Limb (tissue), 2 donors: ENCODE measurements around the gene NECTIN4.
"Not testable (repeated sequence)": the region's sequence is repeated elsewhere in the genome, so short reads cannot be mapped to it uniquely, and the experiment has no call there.

Experiments used
- DNase-seq, 2 donors: peaks; one replicate each; pipeline ENCODE4 v3.0.0-alpha.2; 2016; ENCODE audit errors: extremely low spot score in 2 of 2

NECTIN4 gene

GRCh38 chr1:161029466-161029865, 59.9 kb downstream of the NECTIN4 start:
- not testable (repeated sequence) for DNase-seq

DNA sequence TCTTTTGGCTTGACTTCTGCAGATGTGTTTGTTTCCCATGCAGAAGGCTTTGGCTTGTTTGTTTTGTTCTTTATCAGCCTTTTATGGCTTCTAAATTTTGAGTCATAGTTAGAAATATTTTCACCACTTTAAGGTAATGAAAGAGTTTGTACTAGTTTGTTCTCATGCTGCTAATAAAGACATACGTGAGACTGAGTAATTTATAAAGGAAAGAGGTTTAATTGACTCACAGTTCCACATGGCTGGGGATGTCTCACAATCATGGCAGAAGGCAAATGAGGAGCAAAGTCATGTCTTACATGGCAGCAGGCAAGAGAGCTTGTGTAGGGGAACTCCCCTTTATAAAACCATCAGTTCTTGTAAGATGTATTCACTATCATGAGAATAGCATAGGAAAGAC, 62.4 kb downstream of the NECTIN4 start:
- not testable (repeated sequence) for DNase-seq

DNA sequence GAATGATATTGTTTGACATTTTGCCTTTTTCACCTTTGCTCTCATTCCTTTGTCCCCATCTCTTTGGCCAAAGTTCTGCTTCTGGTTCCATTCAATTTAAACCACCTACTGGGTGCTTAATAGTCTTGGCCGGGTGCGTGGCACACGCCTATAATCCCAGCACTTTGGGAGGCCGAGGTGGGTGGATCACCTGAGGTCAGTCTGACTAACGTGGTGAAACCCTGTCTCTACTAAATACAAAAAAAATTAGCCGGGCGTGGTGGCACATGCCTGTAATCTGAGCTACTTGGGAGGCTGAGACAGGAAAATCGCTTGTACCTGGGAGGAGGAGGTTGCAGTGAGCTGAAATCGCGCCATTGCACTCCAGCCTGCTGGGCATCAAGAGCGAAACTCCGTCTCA, 66.9 kb downstream of the NECTIN4 start:
- DNase-seq: not testable (repeated sequence)

DNA sequence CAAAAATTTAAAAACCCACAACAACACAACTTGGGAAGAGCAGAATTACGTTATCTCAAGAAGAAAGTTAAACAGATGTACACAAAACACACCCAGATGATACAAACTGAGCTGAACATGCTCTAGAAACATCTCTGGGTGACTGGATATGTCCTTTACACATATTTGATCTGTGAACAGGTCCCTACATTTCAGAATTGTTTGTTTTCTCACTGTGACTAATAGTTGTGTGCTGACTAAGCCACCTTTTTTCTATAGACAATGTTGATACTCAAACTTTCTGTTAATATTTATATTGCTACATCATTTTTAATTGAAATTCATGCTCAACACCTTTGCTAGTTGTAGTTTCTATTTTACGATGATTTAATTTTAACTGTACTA, 67.4 kb downstream of the NECTIN4 start:
- no peak for DNase-seq

DNA sequence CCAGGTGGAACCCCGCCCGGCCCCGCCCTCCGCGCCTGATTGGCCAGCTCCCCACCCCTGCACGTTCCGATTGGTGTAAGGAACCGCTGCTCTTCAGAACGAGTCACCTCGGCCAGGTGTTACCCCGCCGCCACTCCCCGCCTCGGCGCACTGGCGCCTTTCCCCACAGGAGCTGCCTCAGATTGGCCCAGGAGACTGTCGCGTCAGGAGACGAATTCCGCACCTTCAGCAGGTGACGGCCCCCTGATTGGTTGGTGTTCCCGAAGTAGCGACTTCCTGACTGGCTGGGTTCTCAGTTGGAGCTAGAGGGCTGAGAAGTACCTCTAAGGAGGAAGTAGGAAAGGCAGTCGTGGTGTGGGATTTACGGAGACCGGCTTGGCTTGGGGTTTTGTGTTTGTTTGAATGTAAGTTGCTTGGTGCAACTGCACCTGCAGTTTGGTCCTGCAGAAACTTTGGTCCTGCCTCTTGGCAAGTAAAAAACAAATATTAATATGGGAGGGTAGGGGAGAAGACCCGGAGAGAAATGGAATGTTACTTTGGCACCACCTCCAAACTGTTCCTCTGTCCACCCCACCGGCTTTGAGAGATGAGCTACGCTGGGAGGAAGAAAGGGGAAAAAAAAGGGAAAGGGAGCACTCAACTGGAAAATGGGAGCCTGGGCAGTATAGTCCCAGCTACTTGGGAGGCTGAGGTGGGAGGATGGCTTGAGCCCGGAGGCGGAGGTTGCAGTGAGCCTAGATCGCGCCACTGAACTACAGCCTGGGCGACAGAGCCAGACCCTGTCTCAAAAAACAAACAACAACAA, 68.0 kb downstream of the NECTIN4 start:
- peak in 1 of 2 donors; percentile 82 for DNase-seq
